ENCODE measurements around the gene TAGAP. TPM values are rescaled to one million over a fixed set of nuclear protein-coding genes. Genes with fewer than 3 reads are reported as not detected.
"Not testable (repeated sequence)": the region's sequence is repeated elsewhere in the genome, so short reads cannot be mapped to it uniquely, and the experiment has no call there.

The TAGAP gene
- total and polyA plus RNA-seq, 2 experiments from 2014 or later: 2.9 to 4.4 TPM

GRCh38 chr6:159030168-159030567 lies 14.6 kb downstream of the TAGAP start:
- Histone ChIP-seq H3K4me2 (no peak overlapping the region), H3K9me3 (ENCODE audit: low read depth) (no peaks in the 10 kb centered on the region), H3K36me3 (replicated peaks; ENCODE audit: insufficient read depth, low read depth) (no peaks in the 10 kb centered on the region), H3K27me3 (no peaks in the 10 kb centered on the region), H2AFZ (no peak overlapping the region), H3K27ac (no peak overlapping the region), H3K79me2 (no peaks in the 10 kb centered on the region), H3K4me3 (no peak overlapping the region), H3K9me2 (replicated peaks; ENCODE audit: insufficient read depth) (no peaks in the 10 kb centered on the region), H4K20me1 (ENCODE audit: insufficient read depth, poor library complexity, severe bottlenecking) (no peaks in the 10 kb centered on the region), H3K4me1 (ENCODE audit: insufficient read depth) (no peaks in the 10 kb centered on the region)
- DNase-seq (ENCODE audit: low spot score): no peak
- WGBS (ENCODE audit: low lambda C conversion rate, missing lambda C conversion rate): 83% methylated on average over 2 of the region's 2 CpGs
- no peak for TF ChIP-seq CTCF (IDR thresholded peaks at IDR 0.05; ENCODE audit: poor library complexity)
- TF ChIP-seq EZH2 (IDR thresholded peaks at IDR 0.05; ENCODE audit: borderline replicate concordance): no peak
- TF ChIP-seq EZH2phosphoT487 (IDR thresholded peaks at IDR 0.05; ENCODE audit: low read depth, severe bottlenecking, unreplicated experiment): no peak

- H2AFZ ChIP-seq; H3K36me3 ChIP-seq (replicated peaks; ENCODE audit: insufficient read depth, low read depth); H3K79me2 ChIP-seq; H3K9me3 ChIP-seq (ENCODE audit: low read depth); H3K4me1 ChIP-seq (ENCODE audit: insufficient read depth); H3K27me3 ChIP-seq; H3K9me2 ChIP-seq (replicated peaks; ENCODE audit: insufficient read depth); H3K4me2 ChIP-seq; H3K27ac ChIP-seq; H4K20me1 ChIP-seq (ENCODE audit: insufficient read depth, poor library complexity, severe bottlenecking); DNase-seq (ENCODE audit: low spot score); H3K4me3 ChIP-seq: not testable (repeated sequence)
- WGBS (ENCODE audit: low lambda C conversion rate, missing lambda C conversion rate): 100% methylated on average over 1 of the region's 1 CpG
These were observed 19.6 kb downstream of the TAGAP start for GRCh38 chr6:159025224-159025623.

GRCh38 chr6:159023893-159024292 lies 20.9 kb downstream of the TAGAP start:
- WGBS (ENCODE audit: low lambda C conversion rate, missing lambda C conversion rate): 88% methylated on average over 4 of the region's 4 CpGs

DNA sequence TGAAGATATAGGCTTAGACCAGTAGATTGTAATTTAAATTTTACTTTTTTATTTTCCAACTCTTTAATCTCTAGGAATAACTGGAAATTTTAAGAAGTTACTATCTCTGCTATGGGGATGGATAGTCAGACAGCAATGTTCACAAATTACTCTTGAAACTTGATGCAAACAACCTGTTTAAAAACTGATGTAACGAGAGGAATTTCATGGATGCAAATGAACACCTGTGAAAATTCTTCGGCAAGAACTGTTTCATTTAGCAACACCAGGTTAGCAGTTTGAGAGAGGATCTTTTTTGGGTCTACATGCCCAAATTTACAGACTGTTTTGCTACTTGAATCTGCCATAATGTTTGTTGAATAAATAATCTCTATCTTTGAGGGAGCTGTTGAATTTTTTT lies 24.8 kb downstream of the TAGAP start:
- Histone ChIP-seq H3K27me3 (no peaks in the 10 kb centered on the region), H3K4me2 (no peak overlapping the region), H3K36me3 (replicated peaks; ENCODE audit: insufficient read depth, low read depth) (no peaks in the 10 kb centered on the region), H3K4me3 (no peak overlapping the region), H3K79me2 (no peaks in the 10 kb centered on the region), H3K27ac (no peak overlapping the region), H3K4me1 (ENCODE audit: insufficient read depth) (no peaks in the 10 kb centered on the region), H2AFZ (no peak overlapping the region), H3K9me3 (ENCODE audit: low read depth) (no peaks in the 10 kb centered on the region), H4K20me1 (ENCODE audit: insufficient read depth, poor library complexity, severe bottlenecking) (no peaks in the 10 kb centered on the region), H3K9me2 (replicated peaks; ENCODE audit: insufficient read depth) (no peaks in the 10 kb centered on the region)
- TF ChIP-seq EZH2phosphoT487 (IDR thresholded peaks at IDR 0.05; ENCODE audit: low read depth, severe bottlenecking, unreplicated experiment) (no peak), CTCF (IDR thresholded peaks at IDR 0.05; ENCODE audit: poor library complexity) (no peak), EZH2 (IDR thresholded peaks at IDR 0.05; ENCODE audit: borderline replicate concordance) (no peak)
- WGBS (ENCODE audit: low lambda C conversion rate, missing lambda C conversion rate): 93% methylated on average over 2 of the region's 2 CpGs
- DNase-seq (ENCODE audit: low spot score): no peak

More at GRCh38 chr6:159023893-159024292, 20.9 kb downstream of the TAGAP start:
- Histone ChIP-seq H3K4me3 (no peak overlapping the region), H3K27ac (no peak overlapping the region), H3K36me3 (replicated peaks; ENCODE audit: insufficient read depth, low read depth) (no peaks in the 10 kb centered on the region), H2AFZ (no peak overlapping the region), H3K9me2 (replicated peaks; ENCODE audit: insufficient read depth) (no peaks in the 10 kb centered on the region), H3K4me1 (ENCODE audit: insufficient read depth) (no peaks in the 10 kb centered on the region), H3K79me2 (no peaks in the 10 kb centered on the region), H4K20me1 (ENCODE audit: insufficient read depth, poor library complexity, severe bottlenecking) (no peaks in the 10 kb centered on the region), H3K9me3 (ENCODE audit: low read depth) (no peaks in the 10 kb centered on the region), H3K4me2 (no peak overlapping the region), H3K27me3 (no peaks in the 10 kb centered on the region)
- no peak for DNase-seq (ENCODE audit: low spot score)
- TF ChIP-seq EZH2 (IDR thresholded peaks at IDR 0.05; ENCODE audit: borderline replicate concordance) (no peak), EZH2phosphoT487 (IDR thresholded peaks at IDR 0.05; ENCODE audit: low read depth, severe bottlenecking, unreplicated experiment) (no peak), CTCF (IDR thresholded peaks at IDR 0.05; ENCODE audit: poor library complexity) (no peak)
